ENCODE results near the gene PIGL.

Gene PIGL

GRCh38 chr17:16354585-16354984, 137.6 kb downstream of the PIGL start:
- DNase-seq = no peak

- DNase-seq = no peak
These were observed 141.4 kb downstream of the PIGL start for GRCh38 chr17:16358394-16358793.

GRCh38 chr17:16361874-16362273, 144.9 kb downstream of the PIGL start:
- no peak for DNase-seq

- peak; percentile 70 for DNase-seq
These were observed 146.9 kb downstream of the PIGL start for GRCh38 chr17:16363749-16364536.

GRCh38 chr17:16364625-16365024, 147.6 kb downstream of the PIGL start:
- DNase-seq = no peak

GRCh38 chr17:16371742-16372141, 154.7 kb downstream of the PIGL start:
- DNase-seq = peak; percentile 72

GRCh38 chr17:16374146-16374938, 157.3 kb downstream of the PIGL start:
- peak; percentile 31 for DNase-seq
